Pulmonary artery endothelial cell (primary cell): ENCODE data around the gene SOX9. TPM values are rescaled to one million over a fixed set of nuclear protein-coding genes. Genes with fewer than 3 reads are reported as not detected.
"Not testable (repeated sequence)": the region's sequence is repeated elsewhere in the genome, so short reads cannot be mapped to it uniquely, and the experiment has no call there.

Source experiments
- DNase-seq: peaks from one replicate; pipeline ENCODE4 v3.0.0-alpha.2; 2011; ENCODE audit warnings: low read depth, low spot score
- total RNA-seq: library from RNA; depleted of rRNA; stranded (reverse); fragments of >200 nt; gene quantifications from 2 replicates; pipeline ENCODE4 v1.2.3, GENCODE V29; 2014

Gene SOX9
- total RNA-seq, 1 donor from 2014 or later = not detected

DNA sequence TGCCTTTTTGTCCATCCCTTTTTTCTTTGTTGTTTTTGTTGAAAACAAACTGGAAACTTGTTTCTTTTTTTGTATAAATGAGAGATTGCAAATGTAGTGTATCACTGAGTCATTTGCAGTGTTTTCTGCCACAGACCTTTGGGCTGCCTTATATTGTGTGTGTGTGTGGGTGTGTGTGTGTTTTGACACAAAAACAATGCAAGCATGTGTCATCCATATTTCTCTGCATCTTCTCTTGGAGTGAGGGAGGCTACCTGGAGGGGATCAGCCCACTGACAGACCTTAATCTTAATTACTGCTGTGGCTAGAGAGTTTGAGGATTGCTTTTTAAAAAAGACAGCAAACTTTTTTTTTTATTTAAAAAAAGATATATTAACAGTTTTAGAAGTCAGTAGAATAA is 4.9 kb downstream of the SOX9 start:
- DNase-seq = no peak

DNA sequence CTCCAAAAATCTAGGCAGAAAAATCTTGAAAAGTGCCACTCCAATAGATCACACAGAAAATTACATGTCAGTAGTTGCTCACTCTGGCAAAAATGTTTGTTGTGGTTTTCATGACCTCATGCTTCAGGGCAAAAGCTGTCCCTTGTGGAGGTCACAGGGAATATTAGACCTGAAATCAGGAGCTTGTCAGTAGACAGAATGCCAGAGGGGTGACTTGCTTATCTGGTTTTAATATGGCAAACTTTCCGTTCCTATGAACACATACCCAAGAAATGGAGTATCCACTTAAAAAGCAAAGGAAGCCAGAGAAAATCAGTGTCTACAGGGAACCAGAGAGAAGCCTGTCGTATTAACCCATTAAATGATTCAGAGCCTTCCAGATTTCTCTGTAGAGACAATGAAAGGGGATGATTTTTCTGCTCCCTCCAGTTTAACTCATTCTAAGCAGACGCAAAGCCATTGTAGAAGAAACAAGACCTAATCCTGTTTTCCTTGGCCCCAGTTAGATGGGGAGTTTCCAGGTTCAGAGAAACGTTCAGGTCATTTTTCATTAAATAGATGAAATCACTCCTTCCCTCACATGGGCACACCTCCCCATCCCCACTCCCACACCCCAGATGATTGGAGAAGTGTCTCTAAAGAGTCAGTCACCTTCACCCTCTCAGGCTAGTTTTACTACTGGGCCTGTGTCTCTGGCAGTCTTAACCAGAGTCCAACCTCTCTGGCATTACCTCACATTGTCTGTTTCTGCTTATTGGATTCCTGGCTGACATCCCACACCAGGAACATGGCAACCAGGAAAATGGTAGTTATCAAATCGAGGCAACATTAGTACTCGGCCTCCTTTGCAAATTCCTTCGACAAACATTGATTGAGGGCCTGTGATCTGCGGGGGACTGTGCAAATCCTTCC is 6.0 kb downstream of the SOX9 start:
- DNase-seq = no peak

DNA sequence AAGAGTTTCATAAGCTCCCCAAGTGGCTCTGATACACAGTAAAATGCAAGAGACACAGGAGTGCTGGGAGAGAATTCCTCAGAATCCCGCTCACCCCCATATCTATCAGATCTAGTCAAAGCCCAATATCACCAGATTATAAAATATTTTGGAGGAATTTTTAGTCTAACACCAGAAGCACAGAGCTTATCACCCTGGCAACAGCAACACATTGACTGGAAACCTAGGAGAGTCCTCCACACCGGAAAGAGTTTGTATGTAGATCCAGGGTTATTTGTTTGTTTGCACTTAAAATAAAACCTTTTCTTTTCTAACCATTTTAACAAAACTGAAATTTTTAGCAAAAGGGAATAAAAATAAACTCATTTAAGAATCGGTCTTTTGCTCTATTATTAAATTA is 7.2 kb downstream of the SOX9 start:
- DNase-seq = no peak

DNA sequence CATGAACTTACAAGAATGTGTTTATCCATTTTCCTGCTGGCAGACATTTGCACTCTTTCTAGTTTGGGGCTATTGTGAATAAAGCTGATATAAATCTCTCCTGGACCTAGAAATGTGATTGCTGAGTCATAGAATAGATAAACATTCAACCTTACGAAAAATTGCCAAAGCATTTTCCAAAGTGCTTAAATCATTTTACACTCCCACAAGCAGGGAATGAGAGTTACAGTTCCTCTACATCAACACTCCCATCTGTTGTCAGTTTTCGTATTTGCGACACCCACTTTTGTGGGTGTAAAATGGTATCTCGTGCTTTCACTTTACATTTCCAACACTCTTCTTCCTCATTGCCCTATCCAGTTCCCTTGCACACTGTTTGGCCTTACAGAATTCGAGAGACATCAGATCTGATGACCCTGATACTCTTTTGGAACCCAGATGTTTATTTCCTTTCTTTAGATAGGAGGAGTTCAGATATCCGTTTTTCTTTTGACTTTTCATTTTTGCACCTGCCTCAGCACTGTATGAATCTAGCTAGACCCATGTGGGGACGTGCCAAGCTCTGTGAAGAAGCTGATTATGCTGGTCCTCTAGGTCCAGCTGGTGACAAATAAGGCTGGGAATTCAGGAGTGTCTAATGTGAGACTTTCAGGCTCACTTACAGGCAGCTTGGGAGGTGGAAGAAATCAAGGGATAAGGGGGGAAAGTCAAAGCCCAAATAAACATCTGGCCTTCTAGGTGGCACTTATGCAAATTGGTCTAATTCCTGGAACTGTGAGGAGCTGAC is 14.0 kb downstream of the SOX9 start:
- no peak for DNase-seq

DNA sequence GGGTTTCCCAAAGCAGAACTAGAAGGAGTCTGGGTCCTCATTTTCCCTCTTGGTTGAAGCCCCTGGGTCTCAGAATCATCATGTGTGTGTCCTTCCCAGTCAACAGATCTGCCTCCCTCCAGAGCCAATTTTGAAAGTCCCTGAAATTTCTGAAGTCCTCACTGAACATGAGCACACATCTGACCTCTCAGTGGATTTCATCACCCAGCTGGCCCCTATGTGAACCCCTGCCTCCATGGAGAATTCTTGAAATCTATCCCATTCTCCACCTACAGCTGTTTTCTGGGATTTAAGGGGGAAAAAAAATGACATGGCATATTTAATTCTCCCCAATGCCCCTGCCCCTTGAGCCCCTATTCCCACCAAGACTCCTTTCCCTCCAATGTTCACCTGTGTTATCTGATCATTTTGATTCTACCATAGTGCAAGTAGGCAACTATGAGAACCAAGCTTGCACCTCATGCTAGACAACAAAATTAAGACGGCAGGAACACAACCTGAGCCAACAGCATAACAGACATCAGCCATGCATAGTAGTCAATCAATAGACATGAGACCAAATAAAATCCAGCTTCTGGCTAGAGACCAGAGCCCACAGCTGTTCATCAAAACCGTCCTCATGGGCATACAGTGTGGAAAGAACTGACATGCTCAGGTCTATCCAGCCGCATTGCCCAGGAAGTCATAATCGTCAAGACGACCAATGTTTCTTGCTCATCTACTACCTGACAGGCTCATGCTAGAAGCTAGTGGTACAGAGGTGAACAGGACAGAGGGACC is 14.9 kb downstream of the SOX9 start:
- no peak for DNase-seq

DNA sequence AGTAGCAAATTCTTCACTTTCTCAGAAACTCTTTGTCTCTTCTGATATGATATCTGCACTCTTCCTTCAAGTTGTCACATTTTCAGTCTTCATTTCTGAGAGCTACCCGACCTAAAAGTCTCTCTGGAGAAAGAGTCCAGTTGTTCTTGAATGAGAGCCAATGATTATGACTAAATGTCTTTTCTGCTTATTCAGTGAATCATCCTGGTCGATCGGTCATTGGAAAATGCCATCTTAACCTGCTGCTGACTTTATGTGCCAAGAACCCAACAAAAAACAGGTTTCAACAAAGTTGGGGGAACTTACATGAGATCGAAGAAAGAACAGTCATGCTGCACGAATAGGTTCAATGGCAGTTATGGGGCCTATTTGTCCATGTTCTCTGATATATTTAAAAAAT is 15.9 kb downstream of the SOX9 start:
- no peak for DNase-seq

DNA sequence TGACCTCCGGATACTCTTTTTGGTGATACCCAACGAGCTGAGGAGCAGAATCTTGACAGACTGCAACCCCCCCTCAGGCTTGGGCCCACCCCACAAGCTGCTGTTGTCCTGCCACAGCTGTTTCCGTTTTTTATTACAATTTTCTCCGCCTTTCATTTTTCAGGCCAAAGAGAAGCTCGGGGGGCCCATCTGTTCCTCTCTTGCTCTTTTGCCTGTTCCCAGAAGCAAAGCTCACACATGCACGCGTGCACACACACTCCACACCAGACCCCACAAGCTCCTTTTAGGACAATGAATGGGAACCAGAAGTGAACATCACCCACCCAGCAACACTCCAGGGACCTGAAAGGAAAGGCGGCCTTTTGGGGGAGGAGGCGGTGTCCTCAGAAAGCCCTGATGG is 16.3 kb downstream of the SOX9 start:
- no peak for DNase-seq

DNA sequence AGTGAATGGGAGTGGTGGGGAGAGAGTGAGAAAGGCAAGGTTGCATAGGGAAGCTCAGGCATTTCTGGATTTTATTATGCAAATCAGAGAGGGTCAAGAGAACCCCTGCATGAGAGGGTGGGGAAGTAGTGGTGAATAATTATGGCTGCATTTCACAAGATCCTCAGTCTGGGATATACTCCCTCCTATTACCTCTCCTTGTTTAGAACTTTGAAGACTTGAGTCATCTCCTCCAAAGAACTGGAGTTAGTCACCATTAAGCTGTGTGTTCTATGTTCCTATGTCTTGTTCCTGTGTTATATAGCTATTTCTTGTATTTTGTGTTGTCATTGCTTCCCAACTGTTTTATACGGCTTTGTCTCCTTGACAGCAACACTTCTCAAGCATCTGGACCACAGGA is 18.4 kb downstream of the SOX9 start:
- no peak for DNase-seq

DNA sequence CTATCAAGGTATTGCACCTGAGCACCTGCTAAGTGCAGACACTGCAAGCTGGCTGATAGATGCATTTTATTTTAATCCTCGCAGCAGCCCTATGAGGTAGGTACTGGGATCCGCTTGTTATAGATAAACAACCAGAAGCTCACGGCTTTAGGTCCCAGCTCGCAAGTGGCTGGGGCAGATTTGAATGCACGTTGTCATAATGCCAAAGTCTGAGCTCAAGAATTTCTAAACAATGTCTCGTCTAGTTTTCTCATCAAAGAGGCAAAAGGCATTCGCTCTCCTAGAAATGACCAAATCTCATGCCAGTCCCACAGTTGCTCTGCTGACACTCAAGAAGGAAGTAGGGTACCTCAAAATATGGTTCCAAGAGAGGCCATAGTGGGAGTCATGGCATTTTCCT is 20.5 kb downstream of the SOX9 start:
- DNase-seq = no peak

DNA sequence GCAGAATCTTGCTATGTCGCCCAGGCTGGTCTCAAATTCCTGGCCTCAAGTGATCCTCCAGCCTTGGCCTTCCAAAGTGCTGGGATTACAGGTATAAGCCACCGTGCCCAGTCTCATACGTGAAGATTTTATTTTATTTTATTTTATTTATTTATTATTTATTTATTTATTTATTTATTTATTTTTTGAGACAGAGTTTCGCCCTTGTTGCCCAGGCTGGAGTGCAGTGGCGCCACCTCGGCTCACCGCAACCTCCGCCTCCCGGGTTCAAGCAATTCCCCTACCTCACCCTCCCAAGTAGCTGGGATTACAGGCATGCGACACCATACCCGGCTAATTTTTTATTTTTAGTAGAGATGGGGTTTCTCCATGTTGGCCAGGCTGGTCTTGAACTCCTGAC is 21.3 kb downstream of the SOX9 start:
- not testable (repeated sequence) for DNase-seq

DNA sequence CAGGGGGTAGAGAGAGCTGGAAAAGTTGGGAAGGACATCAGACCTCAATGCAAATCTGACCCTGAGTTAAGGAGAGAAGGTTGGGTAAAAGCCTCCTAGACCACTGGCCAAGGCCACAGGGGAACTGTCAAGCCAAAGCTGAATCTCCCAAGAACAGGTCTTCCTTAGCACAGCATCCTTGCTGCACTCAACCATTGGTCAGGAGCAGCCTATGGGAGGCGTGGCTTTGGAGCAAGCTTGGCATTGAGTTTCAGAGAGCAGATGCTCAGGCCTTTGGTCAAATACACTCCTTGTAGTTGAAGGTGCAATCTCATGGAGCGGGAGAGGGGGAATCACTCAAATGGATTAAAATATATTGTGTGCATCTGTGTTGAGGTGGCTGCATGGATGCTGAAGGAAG is 21.8 kb downstream of the SOX9 start:
- DNase-seq = no peak

DNA sequence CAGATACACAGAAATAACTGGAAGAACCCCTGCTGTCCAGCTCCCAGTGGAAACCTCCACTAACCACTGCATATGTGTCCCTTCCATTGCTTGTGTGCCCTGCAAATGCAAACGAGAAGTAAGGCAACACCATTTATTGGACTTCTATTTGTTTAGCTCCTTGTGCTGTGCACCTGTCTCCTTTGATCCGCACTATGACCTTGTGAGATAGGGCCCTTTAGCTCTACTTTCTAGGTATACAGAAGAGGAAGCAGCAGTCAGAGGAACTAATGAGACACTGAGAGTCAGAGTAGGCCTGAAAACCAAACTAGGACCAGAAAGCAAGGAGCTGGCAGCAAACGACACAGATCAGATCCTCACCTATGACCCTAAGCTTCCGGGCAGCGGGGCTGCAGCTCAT is 22.4 kb downstream of the SOX9 start:
- DNase-seq = no peak

DNA sequence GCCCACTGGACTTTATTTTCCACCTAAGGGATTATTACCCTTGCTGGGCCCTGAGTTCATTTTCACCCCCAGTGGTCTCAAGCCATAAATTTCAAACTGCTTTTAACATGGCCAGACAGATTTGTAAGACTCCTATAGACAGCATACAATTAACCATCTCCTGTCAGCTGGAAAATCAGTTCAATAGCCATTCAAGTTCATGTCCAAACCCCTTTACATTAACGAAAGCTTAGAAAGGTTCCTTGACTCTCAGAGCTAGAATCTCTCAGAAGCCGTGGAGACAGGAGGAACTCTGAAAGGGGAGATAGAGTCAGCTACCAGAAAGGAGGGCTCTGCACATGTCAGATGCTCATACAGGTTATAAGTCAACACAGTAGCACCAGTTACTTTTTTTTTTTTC is 23.3 kb downstream of the SOX9 start:
- no peak for DNase-seq

DNA sequence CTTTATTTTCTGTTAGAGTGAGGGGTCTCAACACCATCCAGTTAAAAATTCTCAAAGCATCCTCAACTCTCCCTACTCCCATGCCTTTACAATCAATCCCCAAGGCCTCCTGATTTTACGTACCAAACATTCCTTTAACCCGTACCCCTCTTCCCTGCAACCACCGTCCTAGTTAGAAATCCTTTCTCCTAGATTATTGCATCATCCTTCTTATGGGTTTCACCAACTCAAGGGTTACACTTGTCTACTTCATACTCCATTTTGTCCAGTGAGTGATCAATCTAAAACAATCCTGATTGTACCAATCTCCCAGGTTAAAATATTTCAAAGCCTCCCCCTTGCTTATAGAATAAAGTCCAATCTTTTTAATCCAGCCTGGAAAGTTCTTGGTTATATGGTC is 24.7 kb downstream of the SOX9 start:
- DNase-seq = no peak

DNA sequence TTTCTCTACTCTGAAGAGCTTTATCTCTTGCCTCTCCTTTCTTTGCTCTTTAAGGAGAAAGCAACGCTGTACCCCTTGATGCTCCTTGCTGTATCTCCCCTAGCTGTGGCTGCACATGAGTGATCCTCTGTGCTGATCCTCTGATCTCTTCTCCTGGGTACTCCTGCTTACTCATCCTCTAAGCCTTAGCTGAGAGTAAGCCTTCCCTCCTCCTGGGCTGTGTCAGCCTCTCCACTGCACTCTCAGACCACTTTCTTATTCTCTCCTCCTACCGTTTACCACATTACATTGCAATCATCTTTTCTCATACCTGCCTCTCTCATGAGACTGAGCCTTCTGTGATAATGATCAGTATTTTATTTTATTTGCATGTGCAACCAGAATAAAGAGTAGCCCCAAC is 25.1 kb downstream of the SOX9 start:
- no peak for DNase-seq

DNA sequence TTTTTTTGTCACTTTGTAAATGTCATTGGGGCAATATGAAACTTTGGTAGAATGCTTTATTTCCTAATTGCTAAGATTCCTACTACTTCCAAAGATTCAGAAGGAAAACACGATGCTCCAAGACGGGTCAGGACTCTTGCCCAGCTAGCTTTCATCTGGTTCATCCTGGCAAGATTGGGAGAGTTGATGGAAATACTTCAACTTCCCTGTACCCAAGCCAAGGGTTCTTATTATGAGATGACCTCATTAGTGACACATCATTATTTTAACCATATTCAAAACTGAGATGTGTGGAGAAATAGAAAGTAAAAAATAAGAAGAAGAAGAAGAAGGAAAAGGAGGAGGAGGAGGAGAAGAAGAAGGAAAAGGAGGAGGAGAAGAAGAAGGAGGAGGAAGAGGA is 25.6 kb downstream of the SOX9 start:
- no peak for DNase-seq

DNA sequence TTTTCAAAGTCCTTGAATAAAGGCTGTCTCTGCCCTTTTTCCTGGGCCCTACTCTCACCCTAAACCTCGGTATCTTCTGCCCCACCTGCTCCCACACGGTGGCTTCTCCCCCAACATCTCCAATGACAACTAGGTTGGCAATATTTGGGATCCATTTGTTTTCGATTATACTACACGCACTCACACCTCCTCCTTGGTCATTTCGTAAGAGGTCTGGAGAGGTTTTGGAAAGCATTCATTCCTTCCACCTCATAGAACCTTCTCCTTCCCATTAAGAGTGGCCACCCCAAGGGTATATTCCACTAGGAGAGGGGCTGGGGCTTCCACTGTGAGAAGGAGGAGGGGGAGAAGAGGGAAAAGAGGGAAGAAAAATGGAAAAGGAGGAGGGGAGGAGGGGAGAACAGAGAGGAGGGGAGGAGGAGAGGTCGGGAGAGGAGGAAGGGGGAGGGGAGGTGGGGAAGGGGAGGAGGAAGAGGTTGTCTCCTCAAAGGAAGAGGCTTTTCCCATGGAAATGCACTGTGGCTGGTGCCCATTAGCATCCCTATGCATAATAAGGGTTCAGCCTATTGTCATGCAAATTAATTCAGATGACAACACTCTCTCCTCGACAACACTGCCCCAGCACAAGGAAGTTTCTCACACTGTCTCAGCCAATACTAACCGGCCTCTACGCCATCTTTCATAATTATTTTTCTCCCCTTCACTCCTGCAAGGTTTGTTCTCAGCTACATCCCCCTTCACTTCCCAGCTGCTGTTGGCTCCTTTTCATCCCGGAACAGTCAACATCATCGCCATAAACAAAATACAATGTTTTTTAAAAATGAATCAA is 30.0 kb downstream of the SOX9 start:
- DNase-seq = no peak

DNA sequence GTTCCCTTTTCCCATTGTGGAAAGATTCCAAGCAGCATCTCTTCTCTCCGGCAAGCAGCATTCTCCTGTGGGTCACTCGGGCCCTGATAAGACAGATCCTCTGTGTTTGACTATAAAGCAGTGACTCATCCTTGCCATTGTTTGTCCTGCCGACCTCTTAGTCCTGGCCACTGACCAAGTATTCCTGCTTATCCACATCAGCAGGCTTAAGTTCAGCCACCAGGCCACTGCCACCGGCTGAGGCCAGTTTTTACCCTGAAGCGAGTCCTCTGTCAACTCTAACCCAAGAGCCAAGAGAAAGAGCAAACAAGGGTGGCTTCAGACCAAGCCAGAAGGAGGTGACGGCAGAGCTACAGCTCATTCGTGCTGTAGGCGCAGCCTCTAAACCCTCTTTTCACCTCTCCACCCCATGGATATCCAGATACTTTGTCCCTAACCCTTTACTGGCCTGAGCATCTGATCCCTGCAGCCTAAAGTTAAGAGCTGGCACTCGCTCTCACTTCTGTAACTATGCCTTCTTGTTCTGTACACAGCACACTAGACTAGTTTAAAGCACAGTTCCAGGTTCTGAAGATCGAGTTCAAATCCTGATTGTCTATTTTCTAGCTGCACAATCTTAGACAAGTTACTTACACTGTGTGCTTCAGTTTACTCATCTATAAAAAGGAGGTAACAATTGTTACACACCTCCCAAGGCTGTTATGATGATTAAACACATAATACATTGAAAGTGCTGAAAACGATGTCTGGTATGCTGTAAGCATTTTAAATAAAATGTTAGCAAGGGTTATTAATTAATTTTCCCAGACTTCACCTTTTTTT is 31.0 kb downstream of the SOX9 start:
- DNase-seq = no peak

DNA sequence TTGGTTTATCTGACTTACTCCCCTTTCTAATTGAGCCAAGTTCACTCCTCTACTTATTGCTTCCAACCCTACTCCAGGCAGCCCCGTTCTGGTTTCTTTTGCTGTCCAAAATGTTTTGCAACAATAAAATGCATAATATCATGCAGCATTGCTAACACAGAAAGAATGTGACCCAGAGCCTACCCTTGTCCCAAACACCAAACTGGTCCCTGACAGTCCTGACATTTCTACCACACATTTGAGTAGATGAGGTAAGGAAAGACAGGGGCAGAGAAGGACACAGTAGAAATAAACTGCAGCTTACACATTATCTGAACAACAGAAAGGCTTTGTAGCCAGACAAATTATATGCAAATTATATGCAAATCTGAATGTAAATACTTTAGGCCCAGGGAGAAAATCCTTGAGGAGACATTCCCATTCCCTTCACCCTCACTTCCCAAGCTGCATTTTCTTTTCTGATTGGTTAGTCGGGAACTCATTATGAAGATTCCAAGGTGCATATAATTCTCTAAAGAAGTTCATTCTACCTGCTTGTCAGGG is 31.6 kb downstream of the SOX9 start:
- DNase-seq = no peak
